GM18907 (cell line): ENCODE data around the gene PPIL6.

Experiments
- ATAC-seq: cut with Tn5 transposase; IDR thresholded peaks from one replicate; pipeline ENCODE4 v1.9.1; 2021; ENCODE audit warnings: mild to moderate bottlenecking, moderate library complexity; ENCODE audit not compliant: unreplicated experiment

PPIL6 gene

DNA sequence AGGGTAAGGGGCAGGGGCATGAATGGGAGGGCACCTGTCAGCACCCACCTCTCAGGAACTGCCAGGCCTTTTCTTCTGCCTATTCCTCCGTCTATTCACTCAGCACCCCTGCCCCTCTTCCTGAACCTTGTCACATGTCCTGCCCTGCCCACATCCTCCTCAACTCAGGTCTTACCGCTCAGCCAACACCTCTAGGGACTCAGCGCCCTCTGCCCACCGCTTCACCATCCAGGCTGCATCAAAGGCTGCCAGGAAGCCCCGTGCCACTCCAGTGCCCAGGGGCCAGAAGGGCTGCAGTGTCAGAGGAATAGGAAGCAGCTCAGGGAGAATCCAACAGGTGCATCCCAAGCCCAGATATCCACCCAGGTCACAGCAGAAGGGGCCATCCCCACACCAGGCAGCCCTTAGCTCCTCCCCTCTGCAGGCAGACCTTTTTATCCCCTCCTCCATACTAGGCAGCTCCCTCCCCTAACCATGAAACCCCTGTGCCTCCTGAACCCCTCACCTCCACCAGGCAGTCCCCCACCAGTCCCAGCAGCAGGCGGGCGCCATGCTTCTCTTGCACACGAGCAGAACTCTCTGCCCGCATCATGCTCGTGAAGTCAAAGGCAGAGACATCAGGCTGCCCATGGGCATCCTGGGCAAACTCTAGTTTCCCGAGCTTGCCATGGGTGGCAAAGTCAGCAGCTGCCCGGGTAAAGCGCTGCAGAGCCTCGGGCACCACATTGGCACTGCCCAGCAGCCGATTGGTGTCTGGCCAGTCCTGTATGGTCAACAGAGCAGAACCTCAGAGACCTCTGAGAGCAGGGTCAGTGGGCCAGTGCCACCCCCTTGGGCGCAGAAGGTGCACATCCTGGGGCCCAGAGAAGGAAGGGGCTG is 9.6 kb upstream of the PPIL6 start:
- no peak for ATAC-seq

DNA sequence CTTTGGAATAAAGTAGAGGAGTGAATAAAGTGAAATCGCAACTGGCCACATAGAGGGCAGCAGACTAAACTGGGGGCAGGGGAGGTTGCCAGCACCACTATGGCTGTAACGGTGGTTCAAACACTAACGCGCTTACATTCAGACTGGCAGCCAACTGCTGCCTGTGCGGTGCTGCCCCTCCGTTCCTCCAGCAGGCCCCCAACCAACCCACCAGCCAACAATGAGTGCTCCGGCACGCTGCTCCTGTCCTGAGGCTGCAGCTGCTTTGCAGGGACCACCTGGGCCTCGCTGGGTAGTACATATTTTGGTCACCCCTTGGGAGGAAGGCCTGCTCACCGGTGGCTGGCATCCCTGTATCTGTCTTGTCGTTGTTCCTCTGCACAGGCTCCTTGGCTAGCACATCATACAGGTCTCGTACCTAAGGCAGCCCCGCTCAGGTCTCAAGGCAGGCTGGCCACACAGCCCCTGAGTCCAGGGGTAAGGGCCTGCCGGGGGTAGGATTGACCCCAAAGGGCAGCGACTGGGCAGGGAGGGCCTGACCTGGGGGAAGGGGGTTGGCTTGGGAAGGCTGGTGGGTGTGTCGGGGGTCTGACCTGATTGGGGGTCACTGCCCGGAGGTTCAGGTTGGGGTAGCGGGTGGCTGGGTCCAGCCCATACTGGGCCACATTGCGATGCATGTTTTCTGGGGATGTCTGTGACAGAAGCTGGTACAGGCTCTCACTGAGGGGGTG is 8.8 kb upstream of the PPIL6 start:
- ATAC-seq = no peak

GRCh38 chr6:109448615-109449014 is 8.2 kb upstream of the PPIL6 start:
- ATAC-seq = no peak

- no peak for ATAC-seq
Observed at GRCh38 chr6:109447878-109448555, 7.6 kb upstream of the PPIL6 start.

- ATAC-seq = no peak
Observed at GRCh38 chr6:109447087-109447486, 6.7 kb upstream of the PPIL6 start.

GRCh38 chr6:109446541-109446940 is 6.1 kb upstream of the PPIL6 start:
- ATAC-seq = no peak

DNA sequence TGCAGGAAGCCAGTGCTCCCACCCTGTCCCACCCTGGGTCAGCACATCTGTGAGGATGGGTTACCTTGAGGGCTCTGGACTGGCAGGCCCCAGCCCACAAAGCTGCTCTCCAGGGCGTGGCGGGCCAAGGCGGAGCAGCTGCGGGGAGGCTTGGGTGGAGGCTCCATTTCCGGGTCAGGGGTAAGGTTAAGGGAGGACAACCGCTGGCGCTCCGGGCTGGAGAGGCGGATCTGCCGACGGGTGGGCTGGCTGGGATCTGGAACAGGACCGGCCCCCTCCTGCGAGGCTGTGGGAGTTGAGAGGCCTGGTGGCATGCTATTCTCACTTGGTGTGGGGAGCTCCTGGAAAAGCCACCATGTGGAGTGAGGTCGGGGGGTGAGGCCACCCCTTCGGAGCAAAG is 5.6 kb upstream of the PPIL6 start:
- no peak for ATAC-seq

GRCh38 chr6:109445382-109445781 is 5.0 kb upstream of the PPIL6 start:
- no peak for ATAC-seq

DNA sequence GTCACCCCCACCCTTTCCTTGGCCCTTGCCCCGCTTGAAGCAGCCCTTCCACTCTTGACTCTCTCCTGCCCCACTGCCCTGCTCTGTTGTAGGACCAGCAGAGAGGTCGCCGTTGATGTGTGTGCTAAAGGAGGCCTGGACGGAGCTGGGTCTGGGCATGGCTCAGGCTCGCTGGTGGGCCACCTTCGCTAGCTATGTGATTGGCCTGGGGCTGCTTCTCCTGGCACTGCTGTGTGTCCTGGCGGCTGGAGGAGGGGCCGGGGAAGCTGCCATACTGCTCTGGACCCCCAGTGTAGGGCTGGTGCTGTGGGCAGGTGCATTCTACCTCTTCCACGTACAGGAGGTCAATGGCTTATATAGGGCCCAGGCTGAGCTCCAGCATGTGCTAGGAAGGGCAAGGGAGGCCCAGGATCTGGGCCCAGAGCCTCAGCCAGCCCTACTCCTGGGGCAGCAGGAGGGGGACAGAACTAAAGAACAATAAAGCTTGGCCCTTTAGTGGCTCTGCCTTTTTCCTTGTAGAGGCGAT is 3.1 kb upstream of the PPIL6 start:
- ATAC-seq = no peak

- no peak for ATAC-seq
Observed at GRCh38 chr6:109442393-109442924, 2.0 kb upstream of the PPIL6 start.

DNA sequence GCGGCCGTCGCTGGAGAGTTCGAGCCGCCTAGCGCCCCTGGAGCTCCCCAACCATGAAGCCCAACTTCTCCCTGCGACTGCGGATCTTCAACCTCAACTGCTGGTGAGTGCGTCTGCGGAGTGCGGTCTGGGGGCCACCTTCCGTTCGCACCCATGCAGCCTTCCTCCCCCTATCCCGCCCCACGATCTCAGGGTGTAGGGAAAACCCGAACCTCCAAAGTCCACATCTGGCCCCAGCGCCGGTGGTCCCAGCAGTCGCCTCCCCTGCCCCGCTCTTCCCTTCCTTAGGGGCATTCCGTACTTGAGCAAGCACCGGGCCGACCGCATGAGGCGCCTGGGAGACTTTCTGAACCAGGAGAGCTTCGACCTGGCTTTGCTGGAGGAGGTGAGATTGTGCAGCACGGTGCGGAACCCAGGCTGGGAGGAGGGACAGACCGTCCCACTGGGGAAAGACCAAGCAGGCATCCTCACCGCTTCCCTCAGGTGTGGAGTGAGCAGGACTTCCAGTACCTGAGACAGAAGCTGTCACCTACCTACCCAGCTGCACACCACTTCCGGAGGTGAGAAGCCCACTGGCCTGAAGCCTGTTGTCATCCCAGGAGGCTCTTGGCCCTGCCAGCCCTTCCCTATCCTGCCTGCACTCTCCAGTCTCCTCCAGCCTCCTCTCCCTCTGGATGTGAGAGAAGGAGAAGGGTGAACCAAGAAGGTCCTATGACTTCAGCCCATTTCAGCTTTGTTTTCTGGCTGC is 815 bp upstream of the PPIL6 start:
- peak; percentile 26 for ATAC-seq

- no peak for ATAC-seq
Observed at GRCh38 chr6:109436041-109436440, 4.4 kb downstream of the PPIL6 start.

GRCh38 chr6:109434456-109434855 is 6.0 kb downstream of the PPIL6 start:
- no peak for ATAC-seq

DNA sequence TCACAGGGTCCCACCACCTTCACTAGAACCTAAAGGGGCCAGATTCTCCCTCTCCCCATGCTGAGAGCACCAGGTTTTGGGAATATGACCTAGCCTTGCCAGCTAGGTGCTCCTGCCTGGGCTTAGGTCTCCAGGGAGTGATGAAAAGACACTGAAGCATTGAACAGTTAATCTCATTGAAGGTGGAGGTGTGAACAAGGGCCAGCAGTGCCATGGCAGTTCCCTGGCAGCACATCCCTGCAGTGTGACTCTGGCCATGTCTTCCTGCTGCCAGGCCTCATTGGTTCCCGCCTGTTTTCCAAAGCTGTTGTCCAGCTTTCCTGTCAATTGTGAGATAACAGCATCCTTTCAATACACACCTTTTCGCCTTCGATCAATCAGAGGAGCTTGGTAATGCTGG is 10.9 kb downstream of the PPIL6 start:
- ATAC-seq = no peak

GRCh38 chr6:109428889-109429477 is 11.4 kb downstream of the PPIL6 start:
- no peak for ATAC-seq

GRCh38 chr6:109424946-109425345 is 15.5 kb downstream of the PPIL6 start:
- ATAC-seq = no peak

GRCh38 chr6:109421184-109421583 is 19.2 kb downstream of the PPIL6 start:
- no peak for ATAC-seq

DNA sequence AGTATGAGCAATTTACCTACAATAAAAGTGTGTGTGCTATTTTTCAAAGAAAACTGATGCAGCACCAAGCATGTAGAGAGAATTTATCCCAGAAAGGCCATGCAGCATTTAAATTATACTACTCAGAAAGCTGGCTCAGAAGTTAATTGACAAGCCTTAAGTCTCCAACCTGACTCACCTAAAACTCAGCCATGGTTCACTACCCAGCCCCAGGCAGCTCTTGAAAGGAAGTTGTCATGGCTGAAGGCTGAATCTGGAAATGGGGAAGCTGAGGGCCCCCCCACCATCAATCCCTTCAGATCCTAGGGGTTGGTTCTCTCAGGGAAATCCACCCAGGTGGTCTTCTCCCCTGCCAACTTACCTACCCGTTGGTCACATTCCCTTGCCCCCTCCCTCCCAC is 19.7 kb downstream of the PPIL6 start:
- no peak for ATAC-seq

DNA sequence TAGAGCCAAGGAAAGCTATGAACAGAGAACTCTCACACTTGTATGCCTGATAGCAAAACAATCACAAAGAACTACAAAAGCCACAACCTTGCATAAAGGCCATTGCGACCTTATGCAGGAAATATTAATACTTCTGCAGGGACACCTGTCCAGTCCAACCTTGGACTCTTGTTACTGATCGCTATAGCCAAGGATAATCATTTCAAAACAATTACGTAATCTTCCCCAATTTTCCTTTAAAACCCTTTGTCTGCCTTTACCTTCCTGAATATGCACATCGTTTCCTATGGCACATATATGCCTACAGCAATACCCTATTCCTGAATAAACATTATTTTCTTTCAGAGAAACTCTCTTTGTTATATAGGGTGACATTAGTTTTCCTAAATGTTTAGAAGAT is 22.8 kb downstream of the PPIL6 start:
- no peak for ATAC-seq

- ATAC-seq = no peak
Observed at GRCh38 chr6:109411034-109411433, 29.4 kb downstream of the PPIL6 start.
